ENCODE data around the gene TGFBR3.
A peak's percentile ranks its signal among the peaks of the same experiment; 100 is the strongest.

The TGFBR3 gene

DNA sequence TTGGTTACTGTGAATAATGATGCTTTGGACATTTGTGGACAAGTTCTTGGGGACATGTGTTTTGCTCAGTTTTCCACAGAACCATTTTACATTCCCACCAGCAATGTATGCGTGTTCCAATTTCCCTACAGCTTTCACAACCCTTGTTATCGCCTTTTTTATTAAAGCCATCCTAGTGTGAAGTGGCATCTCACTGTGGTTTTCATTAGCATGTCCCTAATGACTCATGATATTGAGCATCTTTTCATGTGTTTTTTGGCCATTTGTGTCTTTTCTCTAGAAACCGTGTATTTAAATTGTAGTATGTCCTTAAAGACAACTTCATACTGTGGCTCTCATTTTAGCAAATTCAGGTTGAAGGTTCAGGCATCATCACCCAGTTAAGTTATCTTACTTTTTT, 132.1 kb downstream of the TGFBR3 start:
- no peak for TF ChIP-seq CTCF (IDR thresholded peaks at IDR 0.05; ENCODE audit: control insufficient read depth, insufficient read depth, low read depth, low read length, missing control alignments)
- DNase-seq (ENCODE audit: low read depth): no peak
- no peak overlapping the region for H3K4me3 ChIP-seq (ENCODE audit: control insufficient read depth, low read depth, low read length)

DNA sequence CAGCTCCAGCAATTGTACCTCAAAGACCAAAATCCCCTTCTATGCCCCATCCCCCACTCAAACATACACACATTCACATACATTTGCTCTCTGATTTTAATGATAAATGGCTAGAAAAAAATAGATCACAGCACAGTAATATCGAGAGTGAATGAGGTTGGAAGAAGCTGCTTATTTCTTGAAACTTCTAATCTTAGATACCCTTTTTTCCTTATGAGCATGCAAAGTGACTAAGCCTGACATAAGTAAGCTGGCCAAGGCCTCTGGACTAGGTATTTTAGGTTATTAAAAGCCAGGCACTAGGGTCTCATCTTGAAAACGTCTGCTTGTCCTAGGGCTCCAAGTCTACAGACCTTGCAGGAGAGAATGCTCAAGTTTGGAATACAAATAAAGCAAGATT, 133.6 kb downstream of the TGFBR3 start:
- H3K4me3 ChIP-seq (ENCODE audit: control insufficient read depth, low read depth, low read length): no peak overlapping the region
- TF ChIP-seq CTCF (IDR thresholded peaks at IDR 0.05; ENCODE audit: control insufficient read depth, insufficient read depth, low read depth, low read length, missing control alignments): no peak
- DNase-seq (ENCODE audit: low read depth): no peak

DNA sequence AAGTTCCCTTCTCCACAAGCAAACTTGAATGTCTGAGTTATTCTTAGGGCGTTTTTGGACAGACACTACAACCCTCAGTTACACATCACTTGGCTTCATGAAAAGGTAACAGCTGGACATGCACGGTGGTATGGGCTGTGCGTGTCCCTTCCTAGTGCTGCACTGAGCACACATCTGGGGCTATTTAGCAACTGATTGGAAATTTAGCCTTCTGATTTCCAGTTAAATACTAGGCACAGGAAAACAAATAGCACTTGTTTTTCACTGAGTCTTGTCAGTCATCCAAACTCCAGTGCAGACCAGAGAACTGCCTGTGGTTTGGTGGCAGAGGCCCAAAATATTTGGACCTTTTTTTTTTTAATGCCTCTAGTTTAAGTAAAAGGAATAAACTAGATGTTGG, 134.7 kb downstream of the TGFBR3 start:
- no peak overlapping the region for H3K4me3 ChIP-seq (ENCODE audit: control insufficient read depth, low read depth, low read length)
- TF ChIP-seq CTCF (IDR thresholded peaks at IDR 0.05; ENCODE audit: control insufficient read depth, insufficient read depth, low read depth, low read length, missing control alignments): no peak
- DNase-seq (ENCODE audit: low read depth): peak; percentile 64

GRCh38 chr1:91750398-91750996, 135.5 kb downstream of the TGFBR3 start:
- DNase-seq (ENCODE audit: low read depth): no peak
- H3K4me3 ChIP-seq (ENCODE audit: control insufficient read depth, low read depth, low read length): no peak overlapping the region
- no peak for TF ChIP-seq CTCF (IDR thresholded peaks at IDR 0.05; ENCODE audit: control insufficient read depth, insufficient read depth, low read depth, low read length, missing control alignments)

- H3K4me3 ChIP-seq (ENCODE audit: control insufficient read depth, low read depth, low read length): no peak overlapping the region
- DNase-seq (ENCODE audit: low read depth): no peak
- no peak for TF ChIP-seq CTCF (IDR thresholded peaks at IDR 0.05; ENCODE audit: control insufficient read depth, insufficient read depth, low read depth, low read length, missing control alignments)
Observed at GRCh38 chr1:91749788-91750231, 136.1 kb downstream of the TGFBR3 start.

- TF ChIP-seq CTCF (IDR thresholded peaks at IDR 0.05; ENCODE audit: control insufficient read depth, insufficient read depth, low read depth, low read length, missing control alignments): no peak
- no peak for DNase-seq (ENCODE audit: low read depth)
- H3K4me3 ChIP-seq (ENCODE audit: control insufficient read depth, low read depth, low read length): no peak overlapping the region
Observed at GRCh38 chr1:91747666-91748065, 138.3 kb downstream of the TGFBR3 start.

Data from AG09309 (cell line).